Right ventricle myocardium inferior (tissue), 1 donor: ENCODE results near the gene PTPN22. TPM values are rescaled to one million over a fixed set of nuclear protein-coding genes. Genes with fewer than 3 reads are reported as not detected.

Experiments
- ATAC-seq: fragments of 200-7000 bp; cut with Tn5 transposase; one replicate; pipeline ENCODE4 v1.9.1; 2020; ENCODE audit warnings: mild to moderate bottlenecking, moderate library complexity
- DNase-seq: peaks from one replicate; pipeline ENCODE4 v3.0.0; 2021; ENCODE audit errors: missing footprints
- intact Hi-C: fragments of 100-400 bp; cut with DNase I; formaldehyde crosslinking; loops from one replicate; pipeline ENCODE4 v1.11.0; 2022
- long read RNA-seq: library from polyadenylated mRNA; unstranded; transcript quantifications from one replicate; pipeline ENCODE4 v2.0.0, GENCODE V29; 2021
- total RNA-seq: library from RNA; stranded (reverse); fragmentation: NEBNext Ultra II Directional; extraction: Animal tissue kit (Norgen Biotek cat#: 25700); gene quantifications from one replicate; pipeline ENCODE4 v1.2.1, GENCODE V29; 2021
- donor health status: DM: no; HTN: yes; CAD: no; lungs with severe emphysema.

PTPN22 gene
- 0.43 TPM for total RNA-seq
- long read RNA-seq, result 0 reads

DNA sequence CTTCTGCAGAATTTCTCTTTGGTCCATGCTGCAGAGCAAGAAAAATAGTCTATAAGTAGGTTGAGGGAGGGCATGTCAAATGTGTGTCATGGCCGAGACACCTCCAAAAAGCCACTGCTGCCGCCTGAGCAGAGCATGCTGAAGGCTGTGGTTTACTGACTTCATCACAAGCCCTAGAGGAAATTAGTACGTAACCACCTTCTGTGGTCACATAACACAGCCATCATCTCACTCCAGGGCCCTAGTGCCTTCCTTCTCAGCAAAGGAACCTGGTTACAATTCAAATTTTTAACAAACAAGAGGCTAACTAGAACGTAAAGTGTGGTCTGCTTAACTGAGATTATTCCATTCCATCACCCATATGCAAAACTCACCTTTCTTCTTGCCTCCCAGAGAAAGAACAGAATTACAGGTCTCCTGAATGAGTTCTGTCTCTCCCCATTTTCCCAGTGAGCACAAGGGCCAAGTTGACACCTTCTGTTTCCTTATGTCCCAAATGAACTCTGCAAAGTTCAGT lies at the start of gene PTPN22:
TSS of gene PTPN22 (minus strand) at position 116 of the 517 bp plus-strand sequence.
- ATAC-seq, result peak; percentile 68
- peak; percentile 75 for DNase-seq
- intact Hi-C loops, result no loop called here

DNA sequence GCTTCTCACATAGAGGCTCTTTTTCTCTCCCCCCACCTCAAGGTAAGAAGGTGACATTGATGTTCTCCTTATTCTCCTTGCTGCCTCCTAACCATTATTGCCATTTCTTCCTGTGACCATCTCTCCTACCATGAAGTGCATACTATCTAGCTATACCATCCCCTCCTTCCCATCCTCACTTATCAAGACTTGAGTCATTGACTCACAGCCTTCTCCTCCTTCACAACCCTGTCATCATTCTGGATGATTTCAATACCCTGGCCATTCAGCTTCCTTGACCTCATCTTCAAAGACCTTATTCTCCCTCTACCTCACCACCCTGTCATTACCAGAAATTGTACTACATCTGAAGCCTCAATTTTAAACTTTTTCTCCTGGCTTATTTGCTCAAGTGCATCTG lies 46.7 kb upstream of the PTPN22 start:
- no peak for ATAC-seq

DNA sequence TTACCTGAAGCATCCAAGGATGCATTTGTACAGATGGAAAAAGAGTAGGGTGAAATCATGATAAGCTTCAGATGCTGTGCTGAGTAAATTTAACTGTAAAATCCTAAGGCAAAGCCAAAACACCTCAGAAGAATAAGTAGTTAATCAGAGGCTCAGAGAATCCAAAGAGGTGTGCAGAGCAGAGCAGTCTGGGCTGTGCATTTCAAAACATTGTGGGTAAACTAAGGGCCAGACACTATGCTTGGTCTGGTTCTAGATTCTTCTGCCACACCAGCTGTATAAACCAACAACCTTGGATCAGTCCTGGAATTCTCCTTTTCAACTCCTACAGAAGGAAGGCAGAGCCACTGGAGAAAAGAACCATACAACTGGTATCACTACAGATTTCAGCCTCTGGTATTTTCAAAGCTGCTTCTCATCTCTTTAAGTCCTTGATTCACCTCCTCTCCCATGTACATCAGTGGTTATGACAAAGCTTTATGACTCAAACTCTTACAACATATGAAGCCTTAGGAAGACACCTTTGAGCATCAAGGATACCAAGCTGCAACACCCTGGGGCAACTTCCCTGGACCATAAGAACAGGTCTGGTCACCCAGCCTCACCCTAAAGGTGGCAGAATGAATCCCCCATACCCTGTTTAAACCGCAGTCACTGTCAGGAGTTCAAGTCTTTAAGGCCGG lies 46.0 kb upstream of the PTPN22 start:
- DNase-seq (no peak), ATAC-seq (no peak)
- intact Hi-C loops, result no loop called here

More for the DNA sequence above, 46.7 kb upstream of the PTPN22 start:
- DNase-seq, result no peak
- intact Hi-C loops, result no loop called here

DNA sequence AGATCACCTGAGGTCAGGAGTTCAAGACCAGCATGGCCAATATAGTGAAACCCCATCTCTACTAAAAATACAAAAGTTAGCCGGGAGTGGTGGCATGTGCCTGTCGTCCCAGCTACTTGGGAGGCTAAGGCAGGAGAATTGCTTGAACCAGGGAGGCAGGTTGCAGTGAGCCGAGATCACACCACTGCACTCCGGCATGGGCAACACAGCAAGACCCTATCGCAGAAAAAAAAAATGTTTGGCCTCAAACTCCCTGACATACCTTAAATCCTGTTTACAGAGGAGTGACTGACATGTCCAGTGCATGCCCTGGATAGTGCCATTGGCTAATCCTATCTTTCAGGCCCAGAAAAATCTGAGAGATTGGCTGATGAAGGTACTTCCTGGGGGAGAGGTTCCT lies 45.5 kb upstream of the PTPN22 start:
- intact Hi-C loops, result no loop called here
- ATAC-seq, result no peak
- no peak for DNase-seq

DNA sequence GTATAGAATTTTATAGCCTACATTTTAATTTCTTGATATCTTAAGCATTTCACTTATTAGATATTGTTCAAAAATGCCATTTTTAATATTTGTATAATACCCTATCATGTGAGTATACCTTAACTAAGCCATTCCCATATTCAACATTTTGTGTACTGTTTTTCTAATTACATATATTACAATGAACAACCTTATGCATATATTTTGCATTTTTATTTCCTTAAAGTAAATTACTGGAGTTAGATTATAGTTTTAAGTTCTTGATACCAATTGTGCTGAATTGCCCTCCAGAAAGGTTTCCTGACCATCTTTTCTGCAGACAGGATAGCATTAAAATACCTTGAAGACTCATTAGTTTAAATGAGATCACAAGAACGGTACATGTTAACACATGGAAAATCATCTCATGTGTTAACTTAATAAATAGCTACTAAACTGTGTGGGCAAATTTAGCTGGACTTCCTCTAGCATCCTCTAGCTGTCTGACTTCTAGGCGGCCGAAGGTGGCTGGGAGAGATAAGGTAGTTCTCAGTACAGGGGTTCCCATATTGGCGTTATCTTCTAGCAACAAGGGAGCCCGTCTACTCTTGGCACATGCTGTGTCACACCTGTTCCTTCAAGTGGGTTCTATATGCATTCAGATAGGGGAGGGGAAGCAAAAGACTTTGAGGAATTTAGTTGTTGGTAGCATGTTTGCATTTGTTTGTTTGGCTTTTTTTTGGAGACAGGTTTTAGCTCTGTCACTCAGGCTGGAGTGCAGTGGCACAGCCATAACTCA lies 42.6 kb upstream of the PTPN22 start:
- ATAC-seq, result no peak
- DNase-seq, result no peak
- intact Hi-C loops, result loop anchor here (2.0 kb wide), 1 partner anchor 15 kb away; the partner anchor contains the start of gene HIPK1

- ATAC-seq (peak; percentile 28), DNase-seq (no peak)
- intact Hi-C loops, result loop anchor here (2.0 kb wide), 1 partner anchor 16 kb away; the partner anchor contains the start of gene HIPK1
Observed at GRCh38 chr1:113913312-113913668, 41.8 kb upstream of the PTPN22 start.

GRCh38 chr1:113912594-113913311 lies 41.2 kb upstream of the PTPN22 start:
- DNase-seq (no peak), ATAC-seq (peak; percentile 91)
- intact Hi-C loops, result loop anchor here (2.0 kb wide), 1 partner anchor 16 kb away; the partner anchor contains the start of gene HIPK1

- ATAC-seq, result no peak
Observed at GRCh38 chr1:113905435-113905861, 33.9 kb upstream of the PTPN22 start.

DNA sequence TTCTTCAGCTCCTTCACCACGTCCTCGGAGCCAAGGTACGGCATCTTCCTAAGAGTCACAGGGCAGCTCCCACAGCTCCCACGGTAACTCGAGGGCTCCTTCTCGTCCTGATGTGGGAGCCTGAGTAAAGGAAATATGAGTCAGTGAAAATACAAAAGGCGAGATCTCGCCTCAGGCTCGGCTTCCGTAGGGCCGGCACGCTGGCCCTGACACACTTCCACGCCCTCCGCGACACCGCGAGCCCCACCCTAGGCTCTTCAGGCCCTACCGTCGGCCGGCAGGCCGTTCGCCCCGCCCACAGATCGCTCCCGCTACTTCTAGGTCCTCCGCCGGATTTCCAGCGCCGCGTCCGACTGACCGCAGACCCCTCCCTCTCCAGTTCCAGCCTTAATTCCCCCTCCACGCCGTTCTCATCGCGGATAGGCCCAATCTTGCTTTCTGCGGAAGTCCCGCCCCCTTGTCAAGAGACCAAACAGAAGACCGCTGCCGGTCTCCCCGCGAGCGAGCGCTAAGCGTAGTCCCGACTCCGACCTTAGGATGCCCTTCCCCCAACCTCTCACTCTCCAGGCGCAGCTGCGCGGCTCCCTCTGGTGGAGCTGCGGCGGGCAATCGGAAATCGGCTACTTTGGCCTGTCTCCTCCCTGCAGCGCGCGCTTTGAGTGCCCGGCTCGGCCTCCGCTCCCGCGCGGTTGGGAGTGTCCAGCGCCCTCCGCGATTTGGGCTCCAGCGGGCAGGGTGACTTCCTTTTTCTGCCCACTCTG lies 33.3 kb upstream of the PTPN22 start, which contains the start of the genes AP4B1 and DCLRE1B:
TSS of gene AP4B1 (minus strand) at position 126 of the 761 bp plus-strand sequence. CDS start at position 44, 82 bp downstream.
TSS of gene DCLRE1B (plus strand) at position 653 of the 761 bp plus-strand sequence. CDS start 261 bp downstream, outside the sequence.
- peak; percentile 99 for ATAC-seq
- intact Hi-C loops, result loop anchor here (1.0 to 5.0 kb wide), 3 partner anchors 24 to 93 kb away; partner anchors contain the start of genes HIPK1 and RSBN1
- peak; percentile 100 for DNase-seq

More at GRCh38 chr1:113905435-113905861, 33.9 kb upstream of the PTPN22 start:
- peak; percentile 72 for DNase-seq
- intact Hi-C loops, result loop anchor here (1.0 kb wide), 2 partner anchors 24 to 93 kb away; partner anchors contain the start of genes HIPK1 and RSBN1

GRCh38 chr1:113904293-113904673 lies 32.8 kb upstream of the PTPN22 start:
- ATAC-seq, result peak; percentile 3
- no peak for DNase-seq
- intact Hi-C loops, result loop anchor here (5.0 kb wide), 1 partner anchor 67 kb away; no protein-coding TSS in a partner anchor

GRCh38 chr1:113903501-113904292 lies 32.2 kb upstream of the PTPN22 start:
- intact Hi-C loops, result loop anchor here (5.0 kb wide), 1 partner anchor 66 kb away; no protein-coding TSS in a partner anchor
- DNase-seq (no peak), ATAC-seq (no peak)

DNA sequence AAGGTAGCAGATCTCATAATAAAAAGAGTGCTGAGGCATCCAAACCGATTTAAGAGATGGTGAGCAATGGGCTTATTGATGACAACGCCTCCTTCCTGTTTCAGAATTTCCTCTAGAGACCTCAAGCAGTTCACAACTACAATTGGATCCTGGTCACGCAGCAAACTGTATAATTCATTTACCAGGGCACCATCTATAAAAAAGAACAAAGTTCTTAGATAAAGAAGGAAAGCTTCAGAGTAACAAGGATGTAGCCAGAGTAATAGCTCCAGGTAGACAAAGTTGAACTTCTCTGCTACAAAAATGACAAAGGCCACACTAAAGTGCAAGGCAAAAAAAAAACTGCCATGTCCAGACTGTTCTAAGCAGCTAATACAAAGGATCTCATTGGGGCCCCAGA lies 29.7 kb upstream of the PTPN22 start:
- DNase-seq (no peak), ATAC-seq (no peak)
- intact Hi-C loops, result loop anchor here (5.0 kb wide), 1 partner anchor 64 kb away; no protein-coding TSS in a partner anchor

DNA sequence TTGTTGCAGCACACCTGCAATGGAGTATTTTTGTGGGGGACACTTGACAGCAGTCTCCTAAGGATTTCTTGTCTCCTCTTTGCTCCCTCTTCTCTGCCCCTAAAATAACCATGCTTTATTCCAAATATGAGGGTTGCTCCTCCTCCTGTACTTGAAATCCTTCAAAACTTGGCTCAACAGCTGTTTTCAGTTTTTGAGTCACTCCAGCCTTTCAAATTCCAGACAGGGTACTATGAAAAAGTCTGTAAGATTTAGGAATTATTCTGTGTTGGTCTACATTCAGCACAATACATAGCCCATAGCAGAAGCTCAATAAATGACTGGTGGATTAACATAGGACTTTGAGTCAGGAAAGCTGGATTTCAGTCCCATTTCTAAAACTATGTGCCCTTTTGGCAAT lies 27.6 kb upstream of the PTPN22 start:
- intact Hi-C loops, result no loop called here
- ATAC-seq, result no peak
- no peak for DNase-seq

DNA sequence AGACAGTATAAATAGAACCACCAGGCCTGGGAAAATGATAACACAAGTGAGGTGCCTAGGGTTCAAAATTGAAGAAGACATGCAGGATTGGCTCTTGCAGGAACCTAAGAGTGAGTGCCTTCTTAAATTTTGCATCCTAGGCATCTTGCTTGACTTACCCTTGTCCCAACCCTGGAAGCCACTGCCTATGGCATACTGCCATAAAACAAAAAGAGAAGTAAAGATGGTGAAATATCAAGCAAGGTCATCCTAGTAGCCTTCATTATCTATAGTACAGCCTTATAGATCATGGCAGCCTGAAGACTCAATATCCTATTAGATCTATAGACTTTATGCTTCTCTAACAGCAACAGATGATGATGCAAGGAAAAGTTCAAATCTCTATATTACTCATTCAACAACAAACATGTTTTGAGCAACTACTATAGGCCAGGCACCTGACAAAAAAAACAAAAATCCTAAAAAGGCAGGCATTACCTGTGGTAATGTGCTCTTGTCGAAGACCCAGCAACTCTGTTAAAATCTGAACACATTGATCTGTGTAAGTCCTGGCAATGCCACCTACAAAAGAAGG lies 26.8 kb upstream of the PTPN22 start:
- intact Hi-C loops, result no loop called here
- peak; percentile 31 for ATAC-seq
- no peak for DNase-seq

GRCh38 chr1:113895961-113896360 lies 24.4 kb upstream of the PTPN22 start:
- no peak for ATAC-seq
- DNase-seq, result no peak
- intact Hi-C loops, result no loop called here

- ATAC-seq (no peak), DNase-seq (no peak)
- intact Hi-C loops, result no loop called here
Observed at GRCh38 chr1:113895098-113895497, 23.6 kb upstream of the PTPN22 start.

DNA sequence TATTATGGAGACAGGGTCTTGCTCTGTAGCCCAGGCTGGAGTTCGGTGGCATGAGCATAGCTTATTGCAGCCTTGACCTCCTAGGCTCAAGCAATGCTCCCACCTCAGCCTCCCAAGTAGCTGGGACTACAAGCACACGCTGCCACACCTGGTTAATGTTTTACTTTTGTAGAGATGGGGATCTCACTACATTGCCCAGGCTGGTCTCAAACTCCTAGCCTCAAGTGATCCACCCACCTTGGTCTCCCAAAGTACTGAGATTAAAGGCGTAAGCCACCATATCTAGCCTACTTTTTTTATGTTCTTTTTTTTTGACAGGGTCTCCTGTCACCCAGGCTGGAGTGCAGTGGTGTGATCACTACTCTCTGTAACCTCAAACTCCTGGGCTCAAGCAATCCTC lies 21.8 kb upstream of the PTPN22 start:
- no peak for DNase-seq
- no peak for ATAC-seq
- intact Hi-C loops, result no loop called here
